NB4 (cell line): ENCODE data around the gene PACC1.

Experiments used
- DNase-seq: peaks from one replicate; pipeline ENCODE4 v3.0.0; 2010; ENCODE audit warnings: low read depth
- H3K4me3 ChIP-seq: one replicate; pipeline ENCODE4 v1.5.1; 2011; ENCODE audit warnings: mild to moderate bottlenecking, low read depth, low read length, moderate library complexity
- MYC ChIP-seq: IDR thresholded peaks from 2 replicates; pipeline ENCODE4 v1.6.1; 2011; ENCODE audit warnings: low read depth, low read length
- POLR2A ChIP-seq: IDR thresholded peaks from 2 replicates; pipeline ENCODE4 v1.6.1; 2011; ENCODE audit warnings: mild to moderate bottlenecking; ENCODE audit not compliant: insufficient read length; ENCODE audit errors: extremely low read depth
- TF ChIP-seq, protein P1 (sequence below): IDR thresholded peaks from one replicate; pipeline ENCODE4 v1.5.1; 2012; ENCODE audit warnings: low read depth, low read length
- TF ChIP-seq, protein P2 (sequence below): IDR thresholded peaks from 2 replicates; pipeline ENCODE4 v1.6.1; 2011; ENCODE audit warnings: low read depth, low read length

The PACC1 gene

DNA sequence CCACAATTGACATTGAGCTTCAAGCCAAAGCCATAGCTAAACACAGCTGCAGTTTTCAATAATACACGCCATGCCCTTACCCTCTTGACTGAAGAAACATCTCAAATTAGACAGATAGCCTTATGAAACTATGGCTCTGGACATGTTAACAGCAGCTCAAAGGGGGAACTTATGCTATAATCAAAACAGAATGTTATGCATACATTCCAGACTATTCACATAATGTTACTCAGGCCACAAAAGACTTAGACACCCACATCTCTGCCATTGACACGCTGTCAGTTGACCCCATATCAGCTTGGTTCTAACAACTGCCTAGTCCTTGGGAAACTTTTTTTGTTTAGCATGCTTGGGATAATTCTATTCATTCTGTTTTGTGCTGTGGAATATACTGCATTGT is 15.7 kb upstream of the PACC1 start:
- no peak for DNase-seq
- no peak overlapping the region for H3K4me3 ChIP-seq
- no peak for TF ChIP-seq MYC
- no peak for TF ChIP-seq POLR2A
- TF ChIP-seq, protein P1, sequence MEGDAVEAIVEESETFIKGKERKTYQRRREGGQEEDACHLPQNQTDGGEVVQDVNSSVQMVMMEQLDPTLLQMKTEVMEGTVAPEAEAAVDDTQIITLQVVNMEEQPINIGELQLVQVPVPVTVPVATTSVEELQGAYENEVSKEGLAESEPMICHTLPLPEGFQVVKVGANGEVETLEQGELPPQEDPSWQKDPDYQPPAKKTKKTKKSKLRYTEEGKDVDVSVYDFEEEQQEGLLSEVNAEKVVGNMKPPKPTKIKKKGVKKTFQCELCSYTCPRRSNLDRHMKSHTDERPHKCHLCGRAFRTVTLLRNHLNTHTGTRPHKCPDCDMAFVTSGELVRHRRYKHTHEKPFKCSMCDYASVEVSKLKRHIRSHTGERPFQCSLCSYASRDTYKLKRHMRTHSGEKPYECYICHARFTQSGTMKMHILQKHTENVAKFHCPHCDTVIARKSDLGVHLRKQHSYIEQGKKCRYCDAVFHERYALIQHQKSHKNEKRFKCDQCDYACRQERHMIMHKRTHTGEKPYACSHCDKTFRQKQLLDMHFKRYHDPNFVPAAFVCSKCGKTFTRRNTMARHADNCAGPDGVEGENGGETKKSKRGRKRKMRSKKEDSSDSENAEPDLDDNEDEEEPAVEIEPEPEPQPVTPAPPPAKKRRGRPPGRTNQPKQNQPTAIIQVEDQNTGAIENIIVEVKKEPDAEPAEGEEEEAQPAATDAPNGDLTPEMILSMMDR, result no peak
- TF ChIP-seq, protein P2, sequence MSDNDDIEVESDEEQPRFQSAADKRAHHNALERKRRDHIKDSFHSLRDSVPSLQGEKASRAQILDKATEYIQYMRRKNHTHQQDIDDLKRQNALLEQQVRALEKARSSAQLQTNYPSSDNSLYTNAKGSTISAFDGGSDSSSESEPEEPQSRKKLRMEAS, result no peak

DNA sequence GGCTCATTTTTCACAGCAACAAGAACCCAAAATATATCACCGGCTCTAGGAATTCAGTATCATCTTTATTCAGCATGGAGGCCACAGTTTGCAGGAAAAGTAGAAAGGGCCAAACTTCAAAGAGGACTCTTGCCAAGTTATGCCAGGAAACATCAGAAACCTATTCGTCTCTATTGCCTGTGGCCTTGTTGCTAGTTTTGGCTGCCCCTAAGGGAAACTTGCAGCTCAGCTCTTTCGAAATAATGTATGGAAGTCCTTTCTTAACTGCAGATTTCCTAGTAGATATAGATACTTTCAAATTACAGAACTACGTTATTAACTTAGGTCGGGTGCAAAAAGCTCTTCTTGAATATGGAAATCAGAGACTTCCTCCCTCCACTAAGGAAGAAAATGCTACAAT is 13.8 kb upstream of the PACC1 start:
- TF ChIP-seq, protein P2, result no peak
- TF ChIP-seq MYC (no peak), POLR2A (no peak)
- TF ChIP-seq, protein P1, result no peak
- DNase-seq, result no peak
- no peak overlapping the region for H3K4me3 ChIP-seq

DNA sequence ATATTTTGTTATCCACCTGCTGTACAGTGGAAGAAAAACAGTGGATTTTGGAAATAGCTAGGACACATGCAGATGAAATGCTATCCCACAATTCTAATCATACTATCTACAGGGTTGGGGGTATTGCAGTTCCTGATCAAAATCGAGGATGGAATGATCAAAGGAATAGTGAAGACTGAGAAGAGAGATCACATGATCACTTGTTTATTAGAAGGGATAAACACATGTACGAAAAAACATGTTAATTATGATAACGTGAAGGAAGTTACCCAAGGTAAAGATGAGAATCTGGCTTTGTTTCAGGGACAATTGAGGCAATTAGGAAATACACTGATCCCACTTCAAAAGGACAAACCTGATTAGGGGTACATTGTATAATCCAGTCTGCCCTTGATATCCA is 9.2 kb upstream of the PACC1 start:
- no peak overlapping the region for H3K4me3 ChIP-seq
- TF ChIP-seq, protein P1, result no peak
- no peak for TF ChIP-seq POLR2A
- no peak for DNase-seq

DNA sequence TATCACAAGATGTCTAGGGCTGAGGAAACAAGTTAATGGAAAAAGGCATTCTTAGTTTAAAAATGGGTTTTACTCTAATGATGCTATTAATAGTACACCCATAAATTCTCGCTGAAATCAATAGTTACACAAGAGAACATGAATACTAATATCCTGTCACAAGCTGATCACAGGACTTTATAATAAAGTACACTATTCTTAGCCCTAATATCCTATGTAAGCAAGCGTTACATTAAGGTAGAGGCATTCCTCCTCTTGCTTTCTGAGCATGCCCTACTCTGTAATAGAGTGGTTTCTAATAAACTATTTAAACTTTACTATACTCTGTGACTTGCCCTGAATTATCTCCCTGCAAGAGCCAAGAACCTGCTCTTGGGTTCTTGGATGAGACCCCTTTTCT is 6.5 kb upstream of the PACC1 start:
- TF ChIP-seq POLR2A, result no peak
- TF ChIP-seq MYC, result no peak
- TF ChIP-seq, protein P2, result no peak
- TF ChIP-seq, protein P1, result no peak
- no peak overlapping the region for H3K4me3 ChIP-seq
- DNase-seq, result no peak

DNA sequence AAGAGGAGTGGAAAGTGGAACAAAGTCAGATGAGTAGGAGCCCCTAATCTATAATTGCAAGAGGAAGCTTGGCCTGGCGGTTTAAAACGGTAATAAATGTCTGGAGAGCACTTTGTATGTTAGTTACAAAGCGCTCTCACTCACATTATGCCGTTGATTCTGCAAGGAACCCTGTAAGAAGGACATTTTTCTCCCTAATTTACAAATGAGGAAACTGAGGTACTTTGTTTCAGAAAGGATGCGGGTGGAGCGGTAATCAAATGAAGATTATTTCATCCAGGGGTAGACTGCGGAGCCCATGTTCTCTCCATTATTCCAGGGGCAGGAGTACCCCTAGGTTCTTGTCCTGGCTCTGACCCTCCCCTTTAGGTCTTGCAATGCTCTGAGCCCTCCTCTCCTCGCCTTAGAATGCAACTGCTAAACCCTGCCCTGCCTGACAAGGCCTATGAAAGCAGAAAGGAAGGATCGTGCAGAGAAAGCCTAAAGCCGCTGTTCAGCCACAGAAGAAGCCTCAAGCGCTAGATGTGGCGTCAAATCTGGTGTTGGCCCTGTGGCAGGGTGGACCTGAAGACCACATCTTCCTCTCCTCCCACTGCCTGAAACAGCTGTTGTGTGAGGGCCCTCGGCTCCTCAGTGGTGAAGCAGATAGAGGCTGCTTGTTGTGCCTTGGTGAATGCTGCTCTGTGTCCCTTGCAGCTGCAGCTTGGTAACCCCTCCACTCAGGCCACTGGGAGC is 588 bp upstream of the PACC1 start:
- peak; percentile 77 for DNase-seq
- peak overlapping the region; percentile 80 for H3K4me3 ChIP-seq
- TF ChIP-seq, protein P1, result no peak
- no peak for TF ChIP-seq POLR2A
- no peak for TF ChIP-seq MYC
- TF ChIP-seq, protein P2, result no peak

DNA sequence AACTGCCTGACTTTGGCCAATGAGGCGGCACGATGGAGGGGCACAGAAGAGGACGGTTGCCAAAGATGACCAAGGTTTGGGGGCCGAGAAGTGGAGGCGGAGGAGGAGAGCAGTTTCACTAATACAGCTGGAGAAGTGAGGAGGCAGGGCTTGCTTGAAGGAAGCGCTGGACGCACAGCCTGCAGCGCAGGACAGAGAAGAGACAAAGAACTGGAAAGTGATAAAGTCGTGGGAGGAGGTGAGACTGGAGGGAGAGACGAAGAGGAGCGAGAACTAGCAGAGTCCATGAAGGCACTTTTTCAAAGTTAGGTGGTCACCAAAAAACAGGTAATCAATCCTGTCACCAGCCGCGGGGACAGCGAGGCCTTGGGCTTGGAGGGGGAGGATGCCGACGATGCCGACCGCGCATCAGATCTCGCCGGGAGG is 771 bp downstream of the PACC1 start:
- no peak for DNase-seq
- peak overlapping the region; percentile 80 for H3K4me3 ChIP-seq
- TF ChIP-seq MYC (no peak), POLR2A (no peak)
- TF ChIP-seq, protein P1, result no peak
- TF ChIP-seq, protein P2, result no peak
